ENCODE data around the gene DMBX1.

GRCh38 chr1:46525253-46525983 is 35.8 kb downstream of the DMBX1 start:
- TF ChIP-seq POLR2A (IDR thresholded peaks at IDR 0.05) (no peak), CTCF (IDR thresholded peaks at IDR 0.05) (no peak)

Measured in sigmoid colon (tissue), 3 donors.